ENCODE data around the gene POP4.

Gene POP4

GRCh38 chr19:29665826-29666577, 59.9 kb downstream of the POP4 start:
- no peak for DNase-seq
